Measurements from ENCODE around the gene DLG5. TPM values are rescaled to one million over a fixed set of nuclear protein-coding genes. Genes with fewer than 3 reads are reported as not detected.

Gene DLG5
- polyA plus RNA-seq, 3 donors = 0.14 to 0.77 TPM; not detected in 1

DNA sequence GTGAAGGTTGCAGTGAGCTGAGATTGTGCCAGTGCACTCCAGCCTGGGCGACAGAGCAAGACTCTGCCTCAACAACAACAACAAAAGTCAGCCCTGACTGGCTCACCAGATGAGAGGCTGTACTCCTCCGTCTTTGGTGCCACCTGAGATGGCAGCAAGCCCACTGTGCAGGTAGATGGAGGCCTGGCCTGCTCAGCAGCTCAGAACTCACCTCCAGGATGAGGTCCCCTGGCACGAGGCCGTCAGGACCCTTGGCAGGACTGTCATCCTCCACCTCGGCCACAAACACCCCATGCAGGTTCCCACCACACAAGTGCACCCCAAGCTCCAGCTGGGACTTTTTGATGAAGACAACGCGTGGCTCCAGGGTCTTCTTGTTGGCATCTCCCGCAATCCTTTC lies 117.2 kb downstream of the DLG5 start:
- Histone ChIP-seq H4K20me1 (ENCODE audit: insufficient read depth, low read length) (no peaks in the 10 kb centered on the region), H3K4me1 (ENCODE audit: control insufficient read depth in 1 of 2, insufficient read depth in 2 of 2, low read length in 2 of 2) (no peaks in the 10 kb centered on the region), H3K79me2 (ENCODE audit: insufficient read depth, low read length) (no peaks in the 10 kb centered on the region), H3K27ac (ENCODE audit: low read depth in 1 of 2, low read length in 2 of 2) (no peak overlapping the region), H3K4me2 (replicated peaks; ENCODE audit: extremely low read depth, low read length, poor library complexity, severe bottlenecking) (no peak overlapping the region), H3K9ac (ENCODE audit: insufficient read depth, low read length, poor library complexity, severe bottlenecking) (no peak overlapping the region), H3K9me3 (replicated peaks in 1 of 2; ENCODE audit: control insufficient read depth in 1 of 2, insufficient read depth in 1 of 2, low read length in 2 of 2) (no peaks in the 10 kb centered on the region), H3K27me3 (ENCODE audit: control insufficient read depth in 2 of 2, insufficient read depth in 2 of 2, low read length in 2 of 2) (no peaks in the 10 kb centered on the region), H3K36me3 (replicated peaks in 1 of 2; ENCODE audit: control insufficient read depth in 1 of 2, insufficient read depth in 2 of 2, low read length in 2 of 2) (no peaks in the 10 kb centered on the region), H2AFZ (ENCODE audit: insufficient read depth, low read depth, low read length, poor library complexity, severe bottlenecking) (no peak overlapping the region), H3K4me3 (replicated peaks in 1 of 3; ENCODE audit: low read depth in 2 of 3, low read length in 3 of 3) (no peak overlapping the region)
- Mint-ChIP-seq H3K4me3 (no peak overlapping the region), H3K27me3 (ENCODE audit: low read depth in 3 of 3) (peaks cover 0 to 3% (median 2%) of the 10 kb centered on the region in 3 donors), H3K36me3 (no peaks in the 10 kb centered on the region), H3K27ac (no peak overlapping the region), H3K4me1 (no peaks in the 10 kb centered on the region), H3K9me3 (no peaks in the 10 kb centered on the region)
- intact Hi-C loops (cut with micrococcal nuclease) = no loop called here
- TF ChIP-seq, protein P1, sequence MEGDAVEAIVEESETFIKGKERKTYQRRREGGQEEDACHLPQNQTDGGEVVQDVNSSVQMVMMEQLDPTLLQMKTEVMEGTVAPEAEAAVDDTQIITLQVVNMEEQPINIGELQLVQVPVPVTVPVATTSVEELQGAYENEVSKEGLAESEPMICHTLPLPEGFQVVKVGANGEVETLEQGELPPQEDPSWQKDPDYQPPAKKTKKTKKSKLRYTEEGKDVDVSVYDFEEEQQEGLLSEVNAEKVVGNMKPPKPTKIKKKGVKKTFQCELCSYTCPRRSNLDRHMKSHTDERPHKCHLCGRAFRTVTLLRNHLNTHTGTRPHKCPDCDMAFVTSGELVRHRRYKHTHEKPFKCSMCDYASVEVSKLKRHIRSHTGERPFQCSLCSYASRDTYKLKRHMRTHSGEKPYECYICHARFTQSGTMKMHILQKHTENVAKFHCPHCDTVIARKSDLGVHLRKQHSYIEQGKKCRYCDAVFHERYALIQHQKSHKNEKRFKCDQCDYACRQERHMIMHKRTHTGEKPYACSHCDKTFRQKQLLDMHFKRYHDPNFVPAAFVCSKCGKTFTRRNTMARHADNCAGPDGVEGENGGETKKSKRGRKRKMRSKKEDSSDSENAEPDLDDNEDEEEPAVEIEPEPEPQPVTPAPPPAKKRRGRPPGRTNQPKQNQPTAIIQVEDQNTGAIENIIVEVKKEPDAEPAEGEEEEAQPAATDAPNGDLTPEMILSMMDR (IDR thresholded peaks at IDR 0.05) = no peak
- 94% methylated on average over 7 of the region's 8 CpGs for WGBS (ENCODE audit: insufficient coverage)
- DNase-seq = no peak

DNA sequence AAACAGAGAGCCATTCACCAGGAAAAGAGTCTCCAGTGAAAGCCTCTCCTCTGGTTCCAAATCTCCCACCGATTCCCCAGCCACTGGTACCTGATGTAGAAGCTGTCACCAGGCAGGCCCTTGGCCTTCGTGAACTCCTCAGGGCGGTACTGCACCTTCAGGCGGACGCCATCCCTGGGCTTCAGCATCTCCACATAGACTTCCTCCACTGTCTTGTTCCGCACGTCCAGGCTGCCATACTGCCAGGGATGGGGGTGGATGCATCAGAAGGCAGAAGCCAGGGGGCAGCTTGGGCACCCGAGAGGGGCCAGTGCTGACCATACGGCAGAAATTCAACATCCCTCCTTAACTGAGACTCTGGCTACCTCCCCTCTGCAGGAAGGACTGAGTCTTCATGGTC lies 118.8 kb downstream of the DLG5 start:
- no peaks in the 10 kb centered on the region for H3K4me1 Mint-ChIP-seq
- 95% methylated on average over 3 of the region's 9 CpGs for WGBS (ENCODE audit: insufficient coverage)
- H3K79me2 ChIP-seq (ENCODE audit: insufficient read depth, low read length) = no peaks in the 10 kb centered on the region

More for the DNA sequence above, 118.8 kb downstream of the DLG5 start:
- H2AFZ ChIP-seq (ENCODE audit: insufficient read depth, low read depth, low read length, poor library complexity, severe bottlenecking) = no peak overlapping the region
- intact Hi-C loops (cut with micrococcal nuclease) = no loop called here
- no peak for DNase-seq
- no peaks in the 10 kb centered on the region for H3K9me3 Mint-ChIP-seq
- no peak overlapping the region for H3K4me2 ChIP-seq (replicated peaks; ENCODE audit: extremely low read depth, low read length, poor library complexity, severe bottlenecking)
- H3K4me1 ChIP-seq (ENCODE audit: control insufficient read depth in 1 of 2, insufficient read depth in 2 of 2, low read length in 2 of 2) = no peaks in the 10 kb centered on the region
- TF ChIP-seq, protein P1 (IDR thresholded peaks at IDR 0.05) = no peak
- peaks cover 0 to 3% (median 2%) of the 10 kb centered on the region in 3 donors for H3K27me3 Mint-ChIP-seq (ENCODE audit: low read depth in 3 of 3)
- no peak overlapping the region for H3K27ac Mint-ChIP-seq
- H3K27ac ChIP-seq (ENCODE audit: low read depth in 1 of 2, low read length in 2 of 2) = no peak overlapping the region
- no peaks in the 10 kb centered on the region for H3K9me3 ChIP-seq (replicated peaks in 1 of 2; ENCODE audit: control insufficient read depth in 1 of 2, insufficient read depth in 1 of 2, low read length in 2 of 2)
- no peaks in the 10 kb centered on the region for H3K27me3 ChIP-seq (ENCODE audit: control insufficient read depth in 2 of 2, insufficient read depth in 2 of 2, low read length in 2 of 2)
- no peaks in the 10 kb centered on the region for H3K36me3 ChIP-seq (replicated peaks in 1 of 2; ENCODE audit: control insufficient read depth in 1 of 2, insufficient read depth in 2 of 2, low read length in 2 of 2)
- H3K36me3 Mint-ChIP-seq = no peaks in the 10 kb centered on the region
- H3K4me3 Mint-ChIP-seq = no peak overlapping the region
- no peaks in the 10 kb centered on the region for H4K20me1 ChIP-seq (ENCODE audit: insufficient read depth, low read length)
- H3K9ac ChIP-seq (ENCODE audit: insufficient read depth, low read length, poor library complexity, severe bottlenecking) = no peak overlapping the region
- H3K4me3 ChIP-seq (replicated peaks in 1 of 3; ENCODE audit: low read depth in 2 of 3, low read length in 3 of 3) = no peak overlapping the region

All from CD14-positive monocyte (primary cell).